Thymus (tissue), 11 donors: ENCODE results near the gene DMP1. TPM values are rescaled to one million over a fixed set of nuclear protein-coding genes. Genes with fewer than 3 reads are reported as not detected.
"Not testable (repeated sequence)": the region's sequence is repeated elsewhere in the genome, so short reads cannot be mapped to it uniquely, and the experiment has no call there.

Source experiments
- DNase-seq, 9 donors: peaks; one replicate each; pipeline ENCODE4 v3.0.0-alpha.2; 2013; ENCODE audit warnings: low spot score in 9 of 9, low read depth in 6 of 9, missing footprints in 1 of 9
- H3K27ac ChIP-seq, 2 donors: one replicate each; pipeline ENCODE4 v1.5.1; 2013; ENCODE audit warnings: control low read depth in 1 of 2, low read depth in 1 of 2, low read length in 1 of 2, mild to moderate bottlenecking in 1 of 2, moderate library complexity in 1 of 2
- H3K27me3 ChIP-seq, 2 donors: one replicate each; pipeline ENCODE4 v1.5.1; 2013; ENCODE audit warnings: low read length in 1 of 2; ENCODE audit not compliant: control insufficient read depth in 2 of 2, insufficient read depth in 1 of 2
- H3K36me3 ChIP-seq, 2 donors: one replicate each; pipeline ENCODE4 v1.5.1; 2013; ENCODE audit warnings: low read length in 1 of 2, mild to moderate bottlenecking in 1 of 2, moderate library complexity in 1 of 2; ENCODE audit not compliant: control insufficient read depth in 2 of 2, insufficient read depth in 2 of 2
- H3K4me1 ChIP-seq, 2 donors: one replicate each; pipeline ENCODE4 v1.5.1; 2013; ENCODE audit warnings: low read length in 2 of 2; ENCODE audit not compliant: control insufficient read depth in 2 of 2, insufficient read depth in 2 of 2
- H3K4me3 ChIP-seq, 2 donors: one replicate each; pipeline ENCODE4 v1.5.1; 2013; ENCODE audit warnings: low read length in 2 of 2, control low read depth in 1 of 2, mild to moderate bottlenecking in 1 of 2
- H3K9me3 ChIP-seq, 2 donors: one replicate each; pipeline ENCODE4 v1.5.1; 2013; ENCODE audit warnings: low read length in 1 of 2, mild to moderate bottlenecking in 1 of 2; ENCODE audit not compliant: control insufficient read depth in 2 of 2, insufficient read depth in 1 of 2
- WGBS: extraction: QIAGEN DNeasy Blood & Tissue Kit; methylation state at CpG from one replicate; pipeline ENCODE4 v1.1.7; 2013; 5-methylcytosine and 5-hydroxymethylcytosine counted together
- polyA plus RNA-seq: library from polyadenylated mRNA; stranded (reverse); fragments of 200-250 nt; gene quantifications from one replicate; pipeline ENCODE4 v1.2.3, GENCODE V29; 2013
- total RNA-seq: library from RNA; stranded (reverse); fragments of 120-200 nt; gene quantifications from one replicate; pipeline ENCODE4 v1.2.4, GENCODE V29; 2013
- donor health status: healthy.

The DMP1 gene
- total and polyA plus RNA-seq, 2 donors: 0.42 to 1.1 TPM

DNA sequence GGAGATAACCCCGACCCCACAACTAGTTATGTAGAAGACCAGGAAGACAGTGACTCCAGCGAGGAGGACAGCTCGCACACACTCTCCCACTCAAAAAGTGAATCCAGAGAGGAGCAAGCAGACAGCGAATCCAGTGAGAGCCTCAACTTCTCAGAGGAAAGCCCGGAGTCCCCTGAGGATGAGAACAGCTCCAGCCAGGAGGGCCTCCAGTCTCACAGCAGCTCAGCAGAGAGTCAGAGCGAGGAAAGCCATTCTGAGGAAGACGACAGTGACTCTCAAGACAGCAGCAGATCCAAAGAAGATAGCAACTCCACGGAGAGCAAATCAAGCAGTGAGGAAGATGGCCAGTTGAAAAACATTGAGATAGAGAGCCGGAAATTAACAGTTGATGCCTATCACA is 12.8 kb downstream of the DMP1 start:
- Histone ChIP-seq H3K9me3 (no peaks in the 10 kb centered on the region), H3K27me3 (no peaks in the 10 kb centered on the region), H3K4me1 (no peaks in the 10 kb centered on the region), H3K36me3 (no peaks in the 10 kb centered on the region), H3K27ac (no peak overlapping the region), H3K4me3 (no peak overlapping the region)
- no peak for DNase-seq
- 91% methylated on average over 9 of the region's 9 CpGs for WGBS

DNA sequence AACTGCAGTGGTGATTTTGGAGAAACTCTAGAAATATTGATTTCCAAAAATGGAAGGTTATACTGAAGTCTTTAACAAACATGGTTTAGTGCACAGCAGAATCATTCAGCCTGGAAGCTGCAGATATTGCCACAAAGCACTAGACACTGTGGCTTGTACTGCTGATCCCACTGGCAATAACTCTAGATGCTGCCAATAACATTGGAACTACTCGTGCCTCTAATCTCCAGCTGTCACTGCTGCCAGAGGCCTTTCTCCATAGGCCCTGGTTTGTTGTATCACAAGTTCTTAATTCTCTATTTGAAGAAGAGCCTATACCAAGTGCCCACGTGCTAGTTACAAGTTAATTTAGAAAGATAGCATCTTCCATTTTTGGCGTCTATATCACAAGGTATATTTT is 19.3 kb downstream of the DMP1 start:
- no peak overlapping the region for H3K27ac ChIP-seq
- no peak for DNase-seq
- H3K4me1 ChIP-seq: no peaks in the 10 kb centered on the region
- no peaks in the 10 kb centered on the region for H3K36me3 ChIP-seq
- H3K4me3 ChIP-seq: no peak overlapping the region
- H3K27me3 ChIP-seq: no peaks in the 10 kb centered on the region
- 94% methylated on average over 3 of the region's 3 CpGs for WGBS
- H3K9me3 ChIP-seq: peaks cover 0 to 8% of the 10 kb centered on the region in 2 donors

DNA sequence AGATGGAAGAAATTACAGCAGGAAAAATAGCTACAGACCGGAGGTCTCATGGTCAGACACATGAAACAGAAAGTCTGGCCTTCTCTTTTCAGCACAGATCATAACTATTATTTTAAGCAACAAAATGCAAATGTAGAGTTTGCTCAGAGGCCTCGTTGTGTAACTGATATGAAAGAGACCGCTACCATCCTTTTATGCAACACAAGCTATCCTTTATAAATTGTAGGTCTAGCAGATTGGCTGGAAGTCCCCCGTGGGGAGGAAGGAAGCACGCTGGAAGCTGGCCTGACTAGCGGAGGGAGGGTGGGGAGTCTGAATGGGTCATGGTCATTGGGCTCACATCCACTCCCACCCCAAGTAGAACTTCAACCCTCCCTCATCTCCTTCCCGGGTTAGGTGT is 27.7 kb downstream of the DMP1 start:
- H3K27ac ChIP-seq: no peak overlapping the region
- no peak overlapping the region for H3K4me3 ChIP-seq
- H3K9me3 ChIP-seq: peaks cover 0 to 8% of the 10 kb centered on the region in 2 donors
- no peaks in the 10 kb centered on the region for H3K4me1 ChIP-seq
- no peaks in the 10 kb centered on the region for H3K36me3 ChIP-seq
- WGBS: 81% methylated on average over 7 of the region's 7 CpGs
- no peaks in the 10 kb centered on the region for H3K27me3 ChIP-seq
- no peak for DNase-seq

DNA sequence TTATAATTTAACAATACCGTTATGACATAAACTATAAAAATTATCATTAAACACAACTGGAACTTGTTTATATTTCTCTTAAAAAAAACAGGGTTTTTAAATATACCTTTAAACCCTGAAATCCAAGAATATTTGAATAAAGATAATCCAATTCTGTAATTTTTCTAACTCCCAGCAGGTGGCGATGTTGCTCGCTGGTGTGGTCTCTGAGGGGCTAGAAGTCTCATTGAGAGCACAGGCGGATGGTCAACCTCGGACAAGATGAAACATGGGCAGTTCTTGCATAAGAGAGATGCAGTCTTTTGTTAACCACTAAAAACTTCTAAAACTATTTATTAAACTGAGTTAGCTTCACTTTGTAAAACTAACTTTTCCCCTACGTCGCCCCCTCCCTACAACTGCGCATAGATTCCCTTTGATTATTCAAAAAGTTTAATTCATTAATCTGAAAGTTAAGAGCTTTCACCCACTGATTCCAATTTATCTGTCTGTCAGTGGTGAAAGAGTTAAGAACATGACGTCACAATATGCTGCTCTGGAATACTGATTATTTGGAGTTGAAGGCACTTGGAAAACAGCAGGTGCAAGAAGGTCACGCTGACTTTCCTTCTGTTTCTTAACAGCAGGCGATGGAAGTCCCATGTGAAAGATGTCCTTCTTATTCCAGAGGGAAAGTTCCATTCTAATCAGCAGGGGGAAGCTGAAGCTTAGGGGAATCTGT is 29.5 kb downstream of the DMP1 start:
- no peaks in the 10 kb centered on the region for H3K4me1 ChIP-seq
- H3K4me3 ChIP-seq: no peak overlapping the region
- peak in 7 of 9 donors; percentile 8 to 37 (median 15) for DNase-seq
- H3K36me3 ChIP-seq: no peaks in the 10 kb centered on the region
- no peaks in the 10 kb centered on the region for H3K27me3 ChIP-seq
- 60% methylated on average over 11 of the region's 11 CpGs for WGBS
- H3K9me3 ChIP-seq: no peaks in the 10 kb centered on the region
- no peak overlapping the region for H3K27ac ChIP-seq

DNA sequence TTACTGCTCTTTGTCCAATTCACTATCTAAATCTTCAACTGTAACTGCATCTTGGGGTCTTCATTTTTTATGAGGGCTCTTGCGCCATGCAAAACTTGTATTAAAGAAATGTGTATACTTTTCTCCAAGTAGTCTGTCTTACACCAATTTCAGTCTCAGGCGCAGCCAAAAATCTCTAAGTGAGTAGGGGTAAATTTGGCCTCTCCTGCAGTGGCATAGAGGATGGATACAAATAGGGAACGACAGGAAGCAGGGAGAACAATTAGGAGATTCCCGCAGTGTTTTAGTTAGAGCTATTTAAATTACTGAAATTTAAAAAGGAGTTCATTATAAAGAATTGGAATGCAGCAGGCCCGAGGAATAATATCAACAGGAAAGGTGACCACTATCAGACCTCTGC is 30.2 kb downstream of the DMP1 start:
- no peaks in the 10 kb centered on the region for H3K9me3 ChIP-seq
- H3K27ac ChIP-seq: no peak overlapping the region
- no peaks in the 10 kb centered on the region for H3K4me1 ChIP-seq
- no peaks in the 10 kb centered on the region for H3K36me3 ChIP-seq
- no peaks in the 10 kb centered on the region for H3K27me3 ChIP-seq
- WGBS: 71% methylated on average over 5 of the region's 5 CpGs
- no peak overlapping the region for H3K4me3 ChIP-seq
- DNase-seq: no peak

DNA sequence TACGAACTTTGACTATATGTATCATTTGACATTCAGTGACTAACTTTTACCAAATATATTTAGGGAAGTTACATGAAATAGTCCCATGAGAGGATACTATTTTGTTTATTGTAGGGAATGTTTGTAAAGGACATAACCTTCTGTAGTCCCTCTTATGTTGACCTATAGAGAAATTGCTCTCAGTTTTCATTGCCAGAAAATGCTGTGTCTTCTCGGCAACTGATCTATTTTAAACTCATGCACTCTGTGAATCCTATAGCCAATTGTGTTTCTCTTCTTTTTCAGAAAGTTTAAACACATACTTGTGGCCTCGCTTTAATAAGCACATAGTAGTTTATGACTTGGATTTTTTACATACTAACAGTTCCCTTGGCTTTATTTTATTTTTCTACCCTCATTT is 38.2 kb downstream of the DMP1 start:
- no peaks in the 10 kb centered on the region for H3K36me3 ChIP-seq
- 93% methylated on average over 3 of the region's 3 CpGs for WGBS
- no peak for DNase-seq
- no peak overlapping the region for H3K4me3 ChIP-seq
- H3K27me3 ChIP-seq: no peaks in the 10 kb centered on the region
- H3K9me3 ChIP-seq: peaks cover 0 to 9% of the 10 kb centered on the region in 2 donors
- no peak overlapping the region for H3K27ac ChIP-seq
- H3K4me1 ChIP-seq: no peaks in the 10 kb centered on the region

DNA sequence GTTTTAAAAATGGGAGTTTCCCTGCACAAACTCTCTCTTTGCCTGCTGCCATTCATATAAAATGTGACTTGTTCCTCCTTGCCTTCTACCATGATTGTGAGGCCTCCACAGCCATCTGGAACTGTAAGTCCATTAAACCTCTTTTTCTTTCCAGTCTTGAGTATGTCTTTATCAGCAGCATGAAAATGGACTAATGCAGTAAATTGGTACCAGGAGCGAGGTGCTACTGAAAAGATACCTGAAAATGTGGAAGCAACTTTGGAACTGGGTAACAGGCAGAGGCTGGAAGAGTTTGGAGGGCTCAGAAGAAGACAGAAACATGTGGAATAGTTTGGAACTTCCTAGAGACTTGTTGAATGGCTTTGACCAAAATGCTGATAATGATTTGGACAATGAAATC is 40.9 kb downstream of the DMP1 start:
- DNase-seq, H3K4me1 ChIP-seq: not testable (repeated sequence)
- WGBS: 95% methylated on average over 1 of the region's 1 CpG

DNA sequence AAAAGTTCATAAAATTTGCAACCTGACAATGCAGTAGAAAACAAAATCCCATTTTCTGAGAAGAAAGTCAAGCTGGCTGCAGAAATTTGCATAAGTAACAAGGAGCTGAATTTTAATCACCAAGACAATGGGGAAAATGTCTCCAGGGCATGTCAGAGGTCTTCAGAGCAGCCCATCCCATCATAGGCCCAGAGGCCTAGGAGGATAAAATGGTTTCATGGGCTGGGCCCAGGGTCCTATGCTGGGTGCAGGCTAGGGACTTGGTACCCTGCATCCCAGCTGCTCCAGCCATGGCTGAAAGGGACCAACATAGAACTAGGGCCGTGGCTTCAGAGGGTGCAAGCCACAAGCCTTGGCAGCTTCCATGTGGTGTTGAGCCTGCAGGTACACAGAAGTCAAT is 42.0 kb downstream of the DMP1 start:
- not testable (repeated sequence) for H3K36me3 ChIP-seq, H3K4me3 ChIP-seq, H3K9me3 ChIP-seq, H3K4me1 ChIP-seq, DNase-seq, H3K27ac ChIP-seq, H3K27me3 ChIP-seq
- 62% methylated on average over 1 of the region's 1 CpG for WGBS

More for the DNA sequence above, 40.9 kb downstream of the DMP1 start:
- H3K4me3 ChIP-seq, H3K9me3 ChIP-seq, H3K27ac ChIP-seq, H3K36me3 ChIP-seq, H3K27me3 ChIP-seq: not testable (repeated sequence)

DNA sequence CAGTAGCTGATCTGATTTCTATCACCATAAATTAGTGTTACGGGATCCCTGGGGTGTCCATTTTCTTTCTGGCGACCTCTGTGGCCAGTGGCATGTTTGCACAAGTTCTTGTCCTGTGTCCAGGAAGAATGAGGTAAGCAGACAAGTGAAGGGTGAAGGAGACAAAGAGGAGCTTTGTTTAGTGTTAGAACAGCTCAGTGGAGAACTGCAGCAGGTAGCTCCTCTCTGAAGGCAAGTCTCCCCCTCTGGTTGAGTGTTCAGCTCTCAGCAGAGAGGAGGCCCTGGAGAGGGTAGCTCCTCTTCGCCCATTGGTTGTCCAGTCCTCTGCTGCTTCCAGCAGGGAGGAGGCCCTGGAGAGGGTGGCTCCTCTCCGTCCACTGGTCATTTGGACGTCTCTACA is 47.2 kb downstream of the DMP1 start:
- no peak for DNase-seq
- Histone ChIP-seq H3K36me3 (no peaks in the 10 kb centered on the region), H3K27me3 (no peaks in the 10 kb centered on the region), H3K4me1 (no peaks in the 10 kb centered on the region), H3K27ac (no peak overlapping the region), H3K4me3 (no peak overlapping the region), H3K9me3 (peaks cover 0 to 17% of the 10 kb centered on the region in 2 donors)
- WGBS: 95% methylated on average over 5 of the region's 5 CpGs
